Measurements from ENCODE around the gene FSIP2.
"Not testable (repeated sequence)": the region's sequence is repeated elsewhere in the genome, so short reads cannot be mapped to it uniquely, and the experiment has no call there.

Gene FSIP2

DNA sequence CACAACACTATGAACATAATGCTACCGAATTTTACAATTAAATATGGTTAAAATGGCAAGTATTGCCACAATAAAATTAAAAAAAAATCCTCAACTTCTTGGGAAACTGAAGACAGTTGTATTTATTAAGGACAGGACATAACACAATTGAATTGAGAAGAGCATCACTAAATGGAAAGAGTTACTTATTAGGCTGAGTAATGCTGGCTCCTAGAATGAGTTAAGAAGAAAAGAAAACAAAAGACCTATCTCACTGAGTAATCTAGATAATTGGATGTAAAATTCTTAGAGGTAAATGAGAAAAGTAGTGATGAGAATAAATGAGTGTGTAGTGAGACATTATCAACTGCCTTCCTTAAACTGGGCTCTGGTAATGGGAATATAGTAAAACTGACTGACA, 121.7 kb downstream of the FSIP2 start:
- TF ChIP-seq CTCF (IDR thresholded peaks at IDR 0.05; ENCODE audit: low read length, missing control alignments): no peak
- DNase-seq (ENCODE audit: low read depth): no peak
- H3K4me3 ChIP-seq (replicated peaks; ENCODE audit: low read depth, low read length): no peak overlapping the region

GRCh38 chr2:185862657-185863398, 124.2 kb downstream of the FSIP2 start:
- no peak overlapping the region for H3K4me3 ChIP-seq (replicated peaks; ENCODE audit: low read depth, low read length)
- no peak for TF ChIP-seq CTCF (IDR thresholded peaks at IDR 0.05; ENCODE audit: low read length, missing control alignments)
- no peak for DNase-seq (ENCODE audit: low read depth)

GRCh38 chr2:185864468-185865260, 126.1 kb downstream of the FSIP2 start:
- H3K4me3 ChIP-seq (replicated peaks; ENCODE audit: low read depth, low read length); DNase-seq (ENCODE audit: low read depth): not testable (repeated sequence)

- no peak for TF ChIP-seq CTCF (IDR thresholded peaks at IDR 0.05; ENCODE audit: low read length, missing control alignments)
- no peak overlapping the region for H3K4me3 ChIP-seq (replicated peaks; ENCODE audit: low read depth, low read length)
- DNase-seq (ENCODE audit: low read depth): no peak
Measured at GRCh38 chr2:185875136-185875931, 136.7 kb downstream of the FSIP2 start.

GRCh38 chr2:185876234-185876633, 137.6 kb downstream of the FSIP2 start:
- no peak for TF ChIP-seq CTCF (IDR thresholded peaks at IDR 0.05; ENCODE audit: low read length, missing control alignments)
- H3K4me3 ChIP-seq (replicated peaks; ENCODE audit: low read depth, low read length): no peak overlapping the region
- no peak for DNase-seq (ENCODE audit: low read depth)

DNA sequence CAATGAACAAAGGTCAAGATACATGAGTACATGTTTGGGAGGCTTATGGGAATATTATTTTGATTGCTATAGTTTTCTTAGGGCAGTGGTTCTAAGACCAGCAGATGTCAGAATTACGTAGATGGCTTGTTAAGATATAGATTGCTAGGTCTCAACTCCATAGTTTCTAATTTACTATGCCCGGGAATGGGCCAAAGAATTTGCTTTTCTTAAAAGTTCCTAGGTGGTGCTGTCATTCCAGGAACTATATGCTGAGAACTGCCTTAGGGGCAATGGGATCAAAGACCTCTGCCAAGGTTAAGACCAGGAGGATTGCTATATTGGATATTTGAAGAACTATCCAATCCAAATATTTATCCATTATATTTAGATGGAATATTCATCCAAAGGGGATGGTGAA, 141.8 kb downstream of the FSIP2 start:
- DNase-seq (ENCODE audit: low read depth): no peak
- no peak for TF ChIP-seq CTCF (IDR thresholded peaks at IDR 0.05; ENCODE audit: low read length, missing control alignments)
- no peak overlapping the region for H3K4me3 ChIP-seq (replicated peaks; ENCODE audit: low read depth, low read length)
